TTC549 (cell line): Measurements from ENCODE around the gene GSK3B.

Source experiments
- FAIRE-seq: peaks from 2 replicates; lab custom pipeline; 2012; peaks lifted over from hg19 to GRCh38; lab: Jason Lieb, UNC

The GSK3B gene

GRCh38 chr3:120093911-120094775, at the start of gene GSK3B:
Gene GSK3B (minus strand): TSS chr3:120094447. CDS start chr3:120093434, 1,013 bp downstream.
- FAIRE-seq: no peak

GRCh38 chr3:120143676-120144075, 49.4 kb upstream of the GSK3B start:
- no peak for FAIRE-seq

GRCh38 chr3:120142236-120142635, 48.0 kb upstream of the GSK3B start:
- FAIRE-seq: no peak

GRCh38 chr3:120140098-120140742, 46.0 kb upstream of the GSK3B start:
- FAIRE-seq: no peak

- FAIRE-seq: no peak
Observed at GRCh38 chr3:120139140-120139539, 44.9 kb upstream of the GSK3B start.

- no peak for FAIRE-seq
Observed at GRCh38 chr3:120137548-120137947, 43.3 kb upstream of the GSK3B start.

- FAIRE-seq: no peak
Observed at GRCh38 chr3:120130656-120131055, 36.4 kb upstream of the GSK3B start.

- no peak for FAIRE-seq
Observed at GRCh38 chr3:120129718-120130513, 35.7 kb upstream of the GSK3B start.

GRCh38 chr3:120129051-120129450, 34.8 kb upstream of the GSK3B start:
- FAIRE-seq: no peak

- no peak for FAIRE-seq
Observed at GRCh38 chr3:120125992-120126391, 31.7 kb upstream of the GSK3B start.

- FAIRE-seq: no peak
Observed at GRCh38 chr3:120119846-120120510, 25.7 kb upstream of the GSK3B start.

- no peak for FAIRE-seq
Observed at GRCh38 chr3:120114981-120115380, 20.7 kb upstream of the GSK3B start.

GRCh38 chr3:120114376-120114775, 20.1 kb upstream of the GSK3B start:
- no peak for FAIRE-seq

GRCh38 chr3:120113128-120114116, 19.2 kb upstream of the GSK3B start:
- no peak for FAIRE-seq

GRCh38 chr3:120111898-120112297, 17.7 kb upstream of the GSK3B start:
- FAIRE-seq: no peak

GRCh38 chr3:120103276-120103675, 9.0 kb upstream of the GSK3B start:
- no peak for FAIRE-seq

GRCh38 chr3:120102674-120103073, 8.4 kb upstream of the GSK3B start:
- FAIRE-seq: no peak

GRCh38 chr3:120102232-120102631, 8.0 kb upstream of the GSK3B start:
- FAIRE-seq: no peak

GRCh38 chr3:120101624-120102023, 7.4 kb upstream of the GSK3B start:
- FAIRE-seq: no peak

GRCh38 chr3:120100711-120101110, 6.5 kb upstream of the GSK3B start:
- no peak for FAIRE-seq

GRCh38 chr3:120098710-120099109, 4.5 kb upstream of the GSK3B start:
- FAIRE-seq: no peak
